Glutamatergic neuron (in vitro differentiated cells): ENCODE measurements around the gene RRP1. TPM values are rescaled to one million over a fixed set of nuclear protein-coding genes. Genes with fewer than 3 reads are reported as not detected.

Experiments
- DNase-seq: peaks from one replicate; pipeline ENCODE4 v3.0.0; 2022
- H3K27ac Mint-ChIP-seq: one replicate; pipeline ENCODE4 v1.8.0; 2020; ENCODE audit warnings: mild to moderate bottlenecking, mixed read lengths, inconsistent platforms; ENCODE audit not compliant: unreplicated experiment
- H3K27me3 Mint-ChIP-seq: one replicate; pipeline ENCODE4 v1.8.0; 2020; ENCODE audit warnings: mild to moderate bottlenecking, moderate library complexity, mixed read lengths, inconsistent platforms; ENCODE audit not compliant: unreplicated experiment
- H3K36me3 Mint-ChIP-seq: one replicate; pipeline ENCODE4 v1.8.0; 2020; ENCODE audit warnings: mild to moderate bottlenecking, mixed read lengths, inconsistent platforms; ENCODE audit not compliant: unreplicated experiment
- H3K4me1 Mint-ChIP-seq: one replicate; pipeline ENCODE4 v1.8.0; 2020; ENCODE audit warnings: mild to moderate bottlenecking, low read depth, mixed read lengths, inconsistent platforms; ENCODE audit not compliant: unreplicated experiment
- H3K4me3 Mint-ChIP-seq: one replicate; pipeline ENCODE4 v1.8.0; 2020; ENCODE audit warnings: mild to moderate bottlenecking, mixed read lengths, inconsistent platforms; ENCODE audit not compliant: unreplicated experiment
- H3K9me3 Mint-ChIP-seq: one replicate; pipeline ENCODE4 v1.8.0; 2020; ENCODE audit warnings: mild to moderate bottlenecking, moderate library complexity, mixed read lengths, inconsistent platforms; ENCODE audit not compliant: unreplicated experiment
- total RNA-seq: library from RNA; stranded (reverse); fragmentation: NEBNext Ultra II Directional; extraction: Animal tissue kit (Norgen Biotek cat#: 25700); gene quantifications from one replicate; pipeline ENCODE4 v1.2.1, GENCODE V29; 2021; ENCODE audit not compliant: unreplicated experiment
- TF ChIP-seq, protein P1 (sequence below): fragments of 200-600 bp; sonication (generic); IDR thresholded peaks from one replicate; pipeline ENCODE4 v1.5.0; 2021; ENCODE audit not compliant: partially characterized antibody, unreplicated experiment

RRP1 gene
- total RNA-seq, 1 donor from 2014 or later = 26.2 TPM

DNA sequence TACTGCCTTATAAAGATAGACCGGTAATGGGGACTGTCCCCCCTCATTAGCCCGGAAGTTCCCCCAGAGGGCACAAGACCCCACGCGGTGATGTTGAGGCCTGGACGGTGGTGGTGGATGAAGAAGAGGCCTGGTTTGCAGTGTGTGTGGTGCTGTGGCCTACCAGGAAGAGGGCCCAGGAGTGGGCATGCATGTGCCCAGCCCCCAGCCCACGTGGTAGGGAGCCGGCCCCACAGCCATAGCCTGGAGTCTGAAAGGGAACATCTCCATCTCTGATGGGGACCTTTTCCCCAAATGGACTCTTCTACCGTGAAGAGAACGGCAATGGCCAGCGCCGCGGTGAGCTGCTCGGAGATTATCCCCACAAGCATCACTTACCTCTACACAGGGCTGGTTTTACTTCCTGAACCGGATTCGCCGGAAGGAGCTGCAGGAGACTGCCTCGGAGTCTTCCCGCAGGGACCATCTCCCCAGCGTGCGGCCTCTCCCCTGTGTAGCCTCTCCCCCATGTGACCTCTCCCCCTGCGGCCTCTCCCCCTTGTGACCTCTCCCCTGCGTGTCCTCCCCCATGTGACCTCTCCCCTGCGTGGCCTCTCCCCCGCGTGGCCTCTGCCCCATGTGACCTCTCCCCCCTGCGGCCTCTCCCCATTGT lies 20.6 kb downstream of the RRP1 start:
- Mint-ChIP-seq H3K4me1 (no peaks in the 10 kb centered on the region), H3K36me3 (peaks cover 5% of the 10 kb centered on the region), H3K27ac (no peak overlapping the region), H3K4me3 (no peak overlapping the region), H3K9me3 (no peaks in the 10 kb centered on the region), H3K27me3 (no peaks in the 10 kb centered on the region)
- TF ChIP-seq, protein P1, sequence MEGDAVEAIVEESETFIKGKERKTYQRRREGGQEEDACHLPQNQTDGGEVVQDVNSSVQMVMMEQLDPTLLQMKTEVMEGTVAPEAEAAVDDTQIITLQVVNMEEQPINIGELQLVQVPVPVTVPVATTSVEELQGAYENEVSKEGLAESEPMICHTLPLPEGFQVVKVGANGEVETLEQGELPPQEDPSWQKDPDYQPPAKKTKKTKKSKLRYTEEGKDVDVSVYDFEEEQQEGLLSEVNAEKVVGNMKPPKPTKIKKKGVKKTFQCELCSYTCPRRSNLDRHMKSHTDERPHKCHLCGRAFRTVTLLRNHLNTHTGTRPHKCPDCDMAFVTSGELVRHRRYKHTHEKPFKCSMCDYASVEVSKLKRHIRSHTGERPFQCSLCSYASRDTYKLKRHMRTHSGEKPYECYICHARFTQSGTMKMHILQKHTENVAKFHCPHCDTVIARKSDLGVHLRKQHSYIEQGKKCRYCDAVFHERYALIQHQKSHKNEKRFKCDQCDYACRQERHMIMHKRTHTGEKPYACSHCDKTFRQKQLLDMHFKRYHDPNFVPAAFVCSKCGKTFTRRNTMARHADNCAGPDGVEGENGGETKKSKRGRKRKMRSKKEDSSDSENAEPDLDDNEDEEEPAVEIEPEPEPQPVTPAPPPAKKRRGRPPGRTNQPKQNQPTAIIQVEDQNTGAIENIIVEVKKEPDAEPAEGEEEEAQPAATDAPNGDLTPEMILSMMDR = no peak
- DNase-seq = no peak

DNA sequence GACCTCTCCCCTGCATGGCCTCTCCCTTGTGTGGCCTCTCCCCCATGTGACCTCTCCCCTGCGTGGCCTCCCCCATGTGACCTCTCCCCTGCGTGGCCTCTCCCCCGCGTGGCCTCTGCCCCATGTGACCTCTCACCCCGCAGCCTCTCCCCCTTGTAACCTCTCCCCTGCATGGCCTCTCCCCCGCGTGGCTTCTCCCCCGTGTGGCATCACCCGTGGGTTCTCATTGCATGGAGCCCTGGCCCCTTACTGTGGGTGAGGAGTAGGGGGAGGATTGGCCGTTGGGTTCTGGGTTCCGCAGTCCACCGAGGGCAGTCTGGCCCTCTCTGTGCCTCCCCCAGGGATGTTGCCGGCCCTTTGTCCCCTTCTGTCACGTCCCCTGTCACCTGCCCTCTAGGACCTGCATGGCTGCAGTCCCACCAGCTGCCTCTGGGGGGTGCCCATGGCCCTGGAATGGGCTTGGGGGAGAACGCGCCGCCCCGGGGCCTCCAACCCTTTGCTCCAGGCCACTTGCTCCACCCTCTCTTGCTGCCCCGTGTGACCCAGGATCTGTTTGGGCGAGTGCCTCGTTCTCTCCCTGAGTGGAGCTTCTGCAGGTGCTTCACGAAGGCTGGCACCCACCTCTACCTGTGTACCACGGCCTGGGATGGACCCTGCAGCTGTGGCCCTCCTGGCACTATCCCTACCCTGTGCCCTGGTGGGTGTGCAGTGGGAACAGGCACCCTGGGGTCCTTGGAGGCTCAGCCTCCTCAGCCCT lies 21.3 kb downstream of the RRP1 start:
- H3K27me3 Mint-ChIP-seq = no peaks in the 10 kb centered on the region
- peaks cover 5% of the 10 kb centered on the region for H3K36me3 Mint-ChIP-seq
- no peaks in the 10 kb centered on the region for H3K9me3 Mint-ChIP-seq
- H3K4me3 Mint-ChIP-seq = no peak overlapping the region
- no peak overlapping the region for H3K27ac Mint-ChIP-seq
- DNase-seq = peak; percentile 98
- TF ChIP-seq, protein P1 = peak; percentile 92
- no peaks in the 10 kb centered on the region for H3K4me1 Mint-ChIP-seq

DNA sequence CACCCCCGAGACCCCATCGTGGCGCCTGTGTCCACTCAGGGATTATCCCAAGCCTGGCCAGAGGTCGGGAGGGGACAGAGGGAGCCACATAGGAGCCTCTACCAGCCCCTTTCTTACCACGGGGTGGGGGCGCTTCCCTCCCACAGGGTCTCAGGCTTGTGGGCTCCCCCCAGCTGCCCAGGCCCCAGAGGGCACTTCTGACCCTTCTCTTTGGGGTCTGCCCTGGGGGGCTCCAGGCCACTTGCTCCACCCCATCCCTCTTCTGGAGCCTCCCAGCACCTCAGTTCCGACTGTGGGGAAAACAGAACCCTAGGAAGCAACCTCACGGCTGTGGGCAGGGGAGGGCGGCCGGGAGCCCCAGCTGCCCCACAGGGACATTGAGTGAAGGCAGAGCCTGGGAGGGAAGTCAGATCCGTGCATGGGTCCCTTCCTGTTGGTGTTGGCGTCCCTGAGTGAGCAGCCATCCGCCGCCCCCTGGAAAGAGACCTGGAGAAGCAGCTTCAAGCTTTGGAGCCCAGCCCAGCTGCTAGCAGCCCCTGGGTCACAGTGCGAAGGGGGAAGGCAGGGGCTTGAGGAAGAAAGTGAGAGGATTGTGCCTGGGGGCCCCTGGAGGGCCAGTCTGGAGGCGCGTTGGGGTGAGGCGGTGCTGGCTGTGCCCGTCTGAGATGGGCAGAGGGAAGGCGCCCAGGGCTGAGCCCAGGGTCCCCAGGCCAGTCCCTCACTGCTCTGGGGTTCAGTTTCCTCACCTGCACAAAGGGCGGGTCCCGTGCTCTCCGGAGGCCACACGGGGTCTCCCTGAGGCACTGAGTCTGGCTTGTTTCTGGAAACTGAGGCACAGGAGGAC lies 22.1 kb downstream of the RRP1 start:
- no peaks in the 10 kb centered on the region for H3K27me3 Mint-ChIP-seq
- TF ChIP-seq, protein P1 = no peak
- H3K36me3 Mint-ChIP-seq = no peaks in the 10 kb centered on the region
- H3K4me3 Mint-ChIP-seq = no peak overlapping the region
- no peak overlapping the region for H3K27ac Mint-ChIP-seq
- no peaks in the 10 kb centered on the region for H3K9me3 Mint-ChIP-seq
- no peak for DNase-seq
- H3K4me1 Mint-ChIP-seq = no peaks in the 10 kb centered on the region

DNA sequence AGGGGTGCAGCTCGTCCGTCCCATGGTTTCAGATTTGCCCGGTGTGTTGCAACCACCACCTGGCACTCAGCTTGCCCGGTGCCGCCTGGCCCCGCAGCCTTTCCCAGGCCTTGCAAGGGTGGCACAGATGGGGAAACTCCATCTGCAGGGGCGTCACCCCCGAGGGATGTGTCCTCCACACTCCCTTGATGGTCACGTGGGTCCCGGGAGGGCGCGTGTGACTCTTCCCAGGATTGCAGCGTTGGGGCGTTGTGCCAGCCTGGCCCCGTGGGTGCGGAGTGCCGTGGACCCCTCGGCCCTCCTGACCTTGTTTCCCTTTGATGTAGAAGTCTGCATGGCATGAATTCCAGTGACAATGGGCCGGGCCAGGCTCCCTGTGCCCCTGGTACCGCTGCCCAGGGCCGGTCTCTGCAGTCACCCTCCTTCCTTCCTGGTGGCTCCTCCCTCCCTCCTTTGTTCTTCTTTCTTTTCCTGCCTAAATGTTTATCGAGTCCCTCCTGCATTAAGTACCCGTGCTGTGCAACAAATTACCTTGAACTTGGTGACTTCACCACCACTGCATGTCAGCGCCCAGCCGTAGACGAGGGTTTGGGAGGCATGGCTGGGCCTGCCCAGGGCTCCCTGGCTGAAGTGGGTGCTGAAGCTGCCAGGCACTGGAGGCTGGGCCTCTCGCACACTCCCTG lies 22.9 kb downstream of the RRP1 start:
- Mint-ChIP-seq H3K4me1 (no peaks in the 10 kb centered on the region), H3K27me3 (no peaks in the 10 kb centered on the region), H3K27ac (no peak overlapping the region), H3K36me3 (no peaks in the 10 kb centered on the region), H3K4me3 (no peak overlapping the region), H3K9me3 (no peaks in the 10 kb centered on the region)
- DNase-seq = no peak
- TF ChIP-seq, protein P1 = no peak
